Measurements from ENCODE around the gene PCIF1.

GRCh38 chr20:45997187-45997586, 62.7 kb downstream of the PCIF1 start:
- TF ChIP-seq EZH2 (IDR thresholded peaks at IDR 0.05; ENCODE audit: insufficient read depth, poor library complexity, severe bottlenecking) (no peak), EZH2phosphoT487 (IDR thresholded peaks at IDR 0.05; ENCODE audit: insufficient read depth, low read depth) (no peak)

Measured in GM23248 (cell line).